Stimulated activated CD8-positive, alpha-beta memory T cell treated with anti-CD3 and anti-CD28 coated beads, Interleukin-7, amount 100 ng/mL, for 4 hours (primary cell): ENCODE measurements around the gene TAGAP.
A peak's percentile ranks its signal among the peaks of the same experiment; 100 is the strongest.

ENCODE experiments used
- DNase-seq, 2 donors: peaks; one replicate each; pipeline ENCODE4 v3.0.0-alpha.2; 2020; ENCODE audit warnings: low read depth in 2 of 2

Gene TAGAP

DNA sequence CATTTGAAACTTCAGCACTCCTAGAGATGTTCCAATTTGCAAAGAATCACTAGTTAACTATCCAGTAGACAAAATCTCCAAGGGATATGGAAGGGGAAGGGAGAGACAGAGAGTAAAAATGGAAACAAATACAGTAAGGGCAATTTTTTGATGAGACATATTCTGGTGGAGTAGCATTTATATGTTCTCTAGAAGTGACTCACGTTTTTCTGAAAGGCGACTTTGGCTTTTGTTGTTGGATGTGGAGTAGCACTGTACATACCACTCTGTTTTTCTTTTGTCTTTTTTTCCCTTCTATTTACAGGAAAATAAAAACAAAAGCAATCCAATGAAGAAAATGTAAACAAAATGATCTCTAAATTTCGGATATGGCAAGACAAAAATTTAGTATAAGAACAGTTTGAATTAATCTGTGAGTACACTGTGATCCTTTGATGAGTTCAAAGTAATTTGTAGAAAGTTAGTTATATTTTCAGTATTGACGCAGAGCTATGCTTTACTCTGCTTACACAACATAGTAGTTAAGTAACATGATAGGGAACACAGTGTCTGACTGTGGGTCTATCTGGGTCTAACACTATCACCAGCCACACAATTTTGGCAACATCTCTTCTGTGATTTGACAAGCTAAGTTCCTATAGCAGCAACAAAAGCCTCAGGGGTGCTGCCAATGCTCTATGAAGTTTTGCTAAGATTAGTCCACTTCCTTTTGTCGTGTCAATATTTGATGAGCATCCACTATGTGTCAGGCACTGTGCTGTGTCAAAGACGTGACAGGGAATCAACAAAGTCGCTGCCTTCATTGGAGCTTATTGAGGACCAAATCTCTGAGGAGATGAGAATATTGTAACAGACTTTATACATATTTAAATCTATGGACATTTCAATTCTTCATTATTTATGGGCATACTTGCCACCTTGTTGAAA lies 27.3 kb upstream of the TAGAP start:
- DNase-seq = no peak

- no peak for DNase-seq
These were observed 24.2 kb upstream of the TAGAP start for GRCh38 chr6:159068904-159069578.

- DNase-seq = no peak
These were observed 22.5 kb upstream of the TAGAP start for GRCh38 chr6:159067334-159067733.

- no peak for DNase-seq
These were observed 21.7 kb upstream of the TAGAP start for GRCh38 chr6:159066483-159066882.

DNA sequence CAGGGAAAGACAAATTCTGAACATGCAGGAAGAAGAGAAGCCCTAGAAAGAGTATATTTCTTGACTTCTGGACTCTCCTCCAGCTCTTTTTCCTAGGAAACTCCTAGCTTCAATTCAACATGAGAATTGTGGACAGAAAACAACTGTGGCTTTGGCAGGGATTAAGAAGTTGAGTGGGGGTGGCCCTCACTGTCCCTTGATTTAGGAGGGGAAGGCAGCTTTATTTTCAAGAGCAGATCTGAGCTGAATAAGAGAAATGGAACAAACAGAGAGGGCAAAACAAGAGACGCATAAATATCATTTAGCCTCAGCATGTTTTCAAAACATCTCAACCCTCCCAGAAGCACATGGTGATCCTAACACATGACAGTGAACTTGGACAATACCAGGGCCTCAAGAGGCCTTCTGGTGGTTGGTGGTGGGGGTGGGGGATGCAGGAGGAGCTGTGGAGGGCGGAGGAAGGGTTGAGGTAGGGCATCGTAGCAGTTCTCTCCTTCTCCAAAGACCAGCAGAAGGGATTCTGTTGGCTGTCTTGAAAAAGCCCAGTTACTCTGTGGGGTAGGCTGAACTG lies 21.1 kb upstream of the TAGAP start:
- no peak for DNase-seq

- no peak for DNase-seq
These were observed 20.3 kb upstream of the TAGAP start for GRCh38 chr6:159065091-159065490.

DNA sequence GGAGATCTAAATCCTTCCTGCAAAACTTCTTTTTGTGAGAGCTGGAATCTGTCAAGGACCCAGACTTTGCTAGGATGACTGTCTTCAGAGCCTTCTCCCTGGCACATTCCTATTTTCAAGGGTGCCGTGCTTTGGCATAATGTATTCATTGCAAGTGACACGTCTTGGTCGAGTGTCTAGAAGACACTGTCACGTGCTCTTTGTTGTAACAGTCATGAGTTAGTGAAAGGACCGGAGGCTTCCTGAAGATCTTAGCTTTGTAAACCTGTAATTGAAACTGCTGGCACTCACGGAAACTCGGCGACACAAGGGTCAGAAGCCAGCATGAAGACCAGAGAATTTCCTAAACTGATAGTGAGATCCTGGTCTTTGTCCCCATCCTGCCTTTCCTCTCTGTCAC lies 19.7 kb upstream of the TAGAP start:
- no peak for DNase-seq

GRCh38 chr6:159063549-159063948 lies 18.8 kb upstream of the TAGAP start:
- DNase-seq = no peak

DNA sequence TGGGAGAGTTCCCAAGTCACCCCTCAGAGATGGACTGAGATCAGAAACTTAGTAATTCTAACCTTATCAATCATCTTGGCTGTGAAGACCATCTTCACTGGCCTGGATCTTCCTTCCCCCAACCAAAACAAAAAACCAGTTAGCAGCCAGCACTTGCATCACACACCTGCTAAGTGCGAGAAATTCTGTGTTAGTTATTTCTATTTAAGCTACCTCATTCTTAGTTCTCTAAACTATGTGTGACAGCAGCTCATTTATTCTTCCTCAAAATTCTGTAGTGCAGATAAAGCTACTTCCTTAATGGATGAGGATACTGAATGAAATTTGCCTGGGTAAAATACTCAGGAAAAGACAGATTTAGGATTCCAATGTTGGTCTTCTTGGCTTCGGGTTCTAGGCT lies 18.2 kb upstream of the TAGAP start:
- DNase-seq = no peak

DNA sequence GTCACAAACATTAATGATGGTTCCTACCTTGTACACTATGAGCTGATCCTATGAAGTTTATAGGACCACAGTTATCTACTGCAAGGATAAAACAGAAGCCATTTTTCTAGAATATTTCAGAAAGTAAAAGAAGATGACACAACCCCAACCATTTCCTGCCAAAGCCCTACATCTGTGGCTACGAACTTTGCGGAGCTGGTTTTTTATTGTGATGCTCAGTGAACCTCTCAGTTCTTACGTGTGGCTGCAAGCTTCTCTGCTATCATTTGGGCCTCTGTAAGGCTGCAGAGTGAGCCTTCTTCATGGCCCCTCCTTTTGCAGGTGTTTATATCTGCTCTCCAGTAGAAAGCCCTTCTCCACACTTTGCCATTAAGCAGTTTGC lies 17.8 kb upstream of the TAGAP start:
- peak in 1 of 2 donors; percentile 40 for DNase-seq

GRCh38 chr6:159061805-159062563 lies 17.2 kb upstream of the TAGAP start:
- DNase-seq = no peak

GRCh38 chr6:159061146-159061545 lies 16.4 kb upstream of the TAGAP start:
- no peak for DNase-seq

GRCh38 chr6:159059885-159060506 lies 15.2 kb upstream of the TAGAP start:
- no peak for DNase-seq

GRCh38 chr6:159059141-159059540 lies 14.3 kb upstream of the TAGAP start:
- no peak for DNase-seq

DNA sequence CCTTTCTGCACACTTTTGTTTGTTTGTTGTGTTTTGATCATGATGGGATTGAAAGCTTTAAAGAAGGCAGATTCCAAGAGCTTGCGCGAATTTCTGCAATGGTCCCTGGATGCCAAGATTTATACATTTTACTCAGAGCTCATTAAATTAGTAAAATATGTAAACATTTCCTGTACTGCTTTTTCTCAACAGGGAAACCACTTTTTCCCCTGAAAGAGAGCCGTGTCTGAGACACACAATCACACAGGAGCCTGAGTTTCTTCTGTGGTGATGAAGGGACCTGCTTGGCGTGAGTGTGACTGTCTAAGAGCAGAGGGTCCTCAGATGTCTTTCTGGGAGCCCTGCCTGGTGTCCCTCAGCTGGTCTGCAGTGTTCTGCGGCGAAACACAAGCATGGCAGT lies 12.1 kb upstream of the TAGAP start:
- DNase-seq = no peak

GRCh38 chr6:159056432-159056831 lies 11.6 kb upstream of the TAGAP start:
- DNase-seq = no peak

DNA sequence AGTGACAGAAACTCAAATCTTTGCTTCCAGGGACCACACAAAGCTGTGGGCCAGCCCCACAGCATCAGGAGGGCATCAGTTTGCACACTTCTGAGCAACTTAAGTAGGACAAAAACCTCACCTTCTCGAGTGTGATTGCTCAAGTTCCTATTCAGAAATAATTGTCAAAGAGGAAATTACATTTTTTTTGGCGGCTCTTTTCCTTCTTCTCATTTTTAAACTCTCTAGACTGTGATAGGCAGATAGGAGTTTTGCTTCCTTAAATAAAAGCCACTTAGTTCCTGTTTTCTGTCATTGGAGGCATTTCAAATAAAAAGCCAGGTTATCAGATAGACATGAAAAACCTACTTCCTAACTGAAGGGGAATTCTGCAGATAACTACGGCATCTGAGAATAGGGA lies 11.2 kb upstream of the TAGAP start:
- no peak for DNase-seq

- DNase-seq = no peak
These were observed 9.1 kb upstream of the TAGAP start for GRCh38 chr6:159053781-159054398.

GRCh38 chr6:159052720-159053119 lies 7.9 kb upstream of the TAGAP start:
- DNase-seq = no peak

GRCh38 chr6:159047891-159048685 lies 3.3 kb upstream of the TAGAP start:
- no peak for DNase-seq
